ENCODE data around the gene GTF3C4. TPM values are rescaled to one million over a fixed set of nuclear protein-coding genes. Genes with fewer than 3 reads are reported as not detected.
"Not testable (repeated sequence)": the region's sequence is repeated elsewhere in the genome, so short reads cannot be mapped to it uniquely, and the experiment has no call there.

The GTF3C4 gene
- total RNA-seq, 2 donors from 2014 or later = 28.5 to 29.3 TPM

DNA sequence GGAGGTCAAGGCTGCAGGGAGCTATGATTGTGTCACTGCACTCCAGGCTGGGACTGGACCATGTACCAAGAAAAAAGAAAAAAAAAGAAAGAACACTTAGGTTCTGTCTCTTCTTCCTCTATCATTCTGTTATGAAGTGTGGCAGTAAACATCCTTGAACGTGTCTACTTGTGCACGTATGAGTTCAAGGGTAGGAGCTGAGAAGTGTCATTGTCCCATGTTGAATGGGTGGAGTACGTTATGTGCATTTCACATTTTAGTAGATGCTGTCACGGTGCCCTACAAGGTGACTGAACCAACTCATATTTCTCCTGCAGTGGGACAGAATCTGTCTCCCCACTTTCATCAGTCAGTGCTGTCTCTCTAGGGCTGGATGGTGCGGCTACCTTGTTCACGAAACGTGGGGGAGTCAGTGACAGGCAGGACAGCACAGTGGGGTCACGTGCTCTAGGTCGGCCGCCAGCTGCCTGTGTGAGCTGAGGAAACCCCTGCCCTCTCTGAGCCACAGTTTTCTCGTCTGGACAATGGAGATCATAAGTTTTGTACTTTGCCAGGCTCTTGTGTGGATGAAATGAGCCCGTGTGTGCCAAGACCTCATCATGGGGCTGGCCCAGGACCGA is 47.2 kb downstream of the GTF3C4 start:
- TF ChIP-seq, protein P1, sequence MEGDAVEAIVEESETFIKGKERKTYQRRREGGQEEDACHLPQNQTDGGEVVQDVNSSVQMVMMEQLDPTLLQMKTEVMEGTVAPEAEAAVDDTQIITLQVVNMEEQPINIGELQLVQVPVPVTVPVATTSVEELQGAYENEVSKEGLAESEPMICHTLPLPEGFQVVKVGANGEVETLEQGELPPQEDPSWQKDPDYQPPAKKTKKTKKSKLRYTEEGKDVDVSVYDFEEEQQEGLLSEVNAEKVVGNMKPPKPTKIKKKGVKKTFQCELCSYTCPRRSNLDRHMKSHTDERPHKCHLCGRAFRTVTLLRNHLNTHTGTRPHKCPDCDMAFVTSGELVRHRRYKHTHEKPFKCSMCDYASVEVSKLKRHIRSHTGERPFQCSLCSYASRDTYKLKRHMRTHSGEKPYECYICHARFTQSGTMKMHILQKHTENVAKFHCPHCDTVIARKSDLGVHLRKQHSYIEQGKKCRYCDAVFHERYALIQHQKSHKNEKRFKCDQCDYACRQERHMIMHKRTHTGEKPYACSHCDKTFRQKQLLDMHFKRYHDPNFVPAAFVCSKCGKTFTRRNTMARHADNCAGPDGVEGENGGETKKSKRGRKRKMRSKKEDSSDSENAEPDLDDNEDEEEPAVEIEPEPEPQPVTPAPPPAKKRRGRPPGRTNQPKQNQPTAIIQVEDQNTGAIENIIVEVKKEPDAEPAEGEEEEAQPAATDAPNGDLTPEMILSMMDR (conservative IDR thresholded peaks at IDR 0.05) = no peak
- no peak overlapping the region for H3K9ac ChIP-seq (ENCODE audit: extremely low read depth, low read length, poor library complexity, severe bottlenecking)
- H3K27me3 ChIP-seq (ENCODE audit: control insufficient read depth, insufficient read depth, low read length, poor library complexity, severe bottlenecking) = no peaks in the 10 kb centered on the region
- no peaks in the 10 kb centered on the region for H3K36me3 Mint-ChIP-seq (ENCODE audit: low read depth)
- H3K27me3 Mint-ChIP-seq (ENCODE audit: insufficient read depth) = peaks cover 16% of the 10 kb centered on the region
- DNase-seq = no peak
- H3K9me3 Mint-ChIP-seq = peaks cover 4% of the 10 kb centered on the region
- H3K4me3 ChIP-seq (ENCODE audit: low read length) = no peak overlapping the region
- H3K27ac Mint-ChIP-seq = no peak overlapping the region
- H3K4me1 ChIP-seq (ENCODE audit: control insufficient read depth, insufficient read depth, low read length) = no peaks in the 10 kb centered on the region
- H3K36me3 ChIP-seq (ENCODE audit: control insufficient read depth, insufficient read depth, low read length) = no peaks in the 10 kb centered on the region
- H3K9me3 ChIP-seq (ENCODE audit: control insufficient read depth, low read length) = no peaks in the 10 kb centered on the region
- 82 to 88% methylated on average over 7 to 13 of the region's 13 CpGs for WGBS, 2 experiments (ENCODE audit: insufficient coverage in 1 of 2, insufficient read length in 1 of 2)
- no peak overlapping the region for H3K4me3 Mint-ChIP-seq
- H3K27ac ChIP-seq (ENCODE audit: low read depth, low read length) = no peak overlapping the region
- H3K4me1 Mint-ChIP-seq = no peaks in the 10 kb centered on the region

DNA sequence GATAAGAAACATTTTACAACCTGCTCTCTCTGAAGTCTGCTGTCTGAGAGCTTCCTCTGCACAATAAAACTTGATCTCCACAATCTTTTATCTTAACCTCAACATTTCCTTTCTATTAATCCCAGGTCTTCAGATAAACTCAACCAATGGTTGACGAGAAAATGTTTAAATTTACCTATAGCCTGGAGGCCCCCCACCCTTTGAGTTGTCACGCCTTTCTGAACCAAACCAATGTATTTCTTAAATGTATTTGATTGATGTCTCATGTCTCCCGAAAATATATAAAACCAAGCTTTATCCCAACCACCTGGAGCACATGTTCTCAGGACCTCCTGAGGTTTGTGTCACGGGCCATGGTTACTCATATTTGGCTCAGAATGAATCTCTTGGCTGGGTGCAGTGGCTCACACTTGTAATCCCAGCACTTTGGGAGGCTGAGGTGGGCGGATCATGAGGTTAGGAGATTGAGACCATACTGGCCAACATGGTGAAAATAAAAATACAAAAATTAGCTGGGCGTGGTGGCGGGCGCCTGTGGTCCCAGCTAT is 48.2 kb downstream of the GTF3C4 start:
- H3K4me1 ChIP-seq (ENCODE audit: control insufficient read depth, insufficient read depth, low read length); H3K9me3 ChIP-seq (ENCODE audit: control insufficient read depth, low read length); H3K9ac ChIP-seq (ENCODE audit: extremely low read depth, low read length, poor library complexity, severe bottlenecking); H3K36me3 ChIP-seq (ENCODE audit: control insufficient read depth, insufficient read depth, low read length); H3K4me3 ChIP-seq (ENCODE audit: low read length); H3K9me3 Mint-ChIP-seq; H3K4me1 Mint-ChIP-seq; H3K27ac Mint-ChIP-seq; H3K36me3 Mint-ChIP-seq (ENCODE audit: low read depth); DNase-seq; H3K27ac ChIP-seq (ENCODE audit: low read depth, low read length); H3K4me3 Mint-ChIP-seq; H3K27me3 ChIP-seq (ENCODE audit: control insufficient read depth, insufficient read depth, low read length, poor library complexity, severe bottlenecking): not testable (repeated sequence)
- WGBS, 2 experiments (ENCODE audit: insufficient coverage in 1 of 2, insufficient read length in 1 of 2) = 82 to 95% methylated on average over 5 to 8 of the region's 8 CpGs
- H3K27me3 Mint-ChIP-seq (ENCODE audit: insufficient read depth) = peaks cover 16% of the 10 kb centered on the region

DNA sequence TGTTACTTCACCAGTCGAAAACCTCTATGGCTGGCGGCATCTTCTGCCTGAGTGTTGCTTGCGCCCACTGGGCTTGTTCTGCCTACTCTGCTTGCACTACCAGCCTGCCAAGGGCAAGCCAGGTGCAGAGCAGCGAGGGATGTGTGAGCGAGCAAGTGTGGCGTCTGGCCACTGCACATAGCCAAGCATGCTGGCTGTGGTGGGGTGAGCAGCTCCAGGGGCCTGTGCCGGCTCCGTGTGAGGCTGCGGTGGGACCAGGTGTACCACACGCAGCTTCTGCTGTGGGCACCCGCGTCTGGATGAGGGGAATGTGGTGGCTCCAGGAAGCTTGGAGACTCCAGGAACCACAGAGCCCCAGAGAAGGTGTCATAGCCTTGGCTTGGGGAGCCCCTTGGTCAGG is 51.4 kb downstream of the GTF3C4 start:
- H3K9me3 Mint-ChIP-seq = no peaks in the 10 kb centered on the region
- no peak overlapping the region for H3K27ac ChIP-seq (ENCODE audit: low read depth, low read length)
- H3K9me3 ChIP-seq (ENCODE audit: control insufficient read depth, low read length) = no peaks in the 10 kb centered on the region
- H3K4me1 ChIP-seq (ENCODE audit: control insufficient read depth, insufficient read depth, low read length) = no peaks in the 10 kb centered on the region
- no peak for DNase-seq
- no peaks in the 10 kb centered on the region for H3K27me3 ChIP-seq (ENCODE audit: control insufficient read depth, insufficient read depth, low read length, poor library complexity, severe bottlenecking)
- H3K27ac Mint-ChIP-seq = no peak overlapping the region
- H3K36me3 ChIP-seq (ENCODE audit: control insufficient read depth, insufficient read depth, low read length) = no peaks in the 10 kb centered on the region
- peaks cover 22% of the 10 kb centered on the region for H3K27me3 Mint-ChIP-seq (ENCODE audit: insufficient read depth)
- H3K4me3 ChIP-seq (ENCODE audit: low read length) = no peak overlapping the region
- TF ChIP-seq, protein P1 (conservative IDR thresholded peaks at IDR 0.05) = no peak
- no peaks in the 10 kb centered on the region for H3K36me3 Mint-ChIP-seq (ENCODE audit: low read depth)
- H3K9ac ChIP-seq (ENCODE audit: extremely low read depth, low read length, poor library complexity, severe bottlenecking) = no peak overlapping the region
- 91% methylated on average over 5 to 12 of the region's 12 CpGs for WGBS, 2 experiments (ENCODE audit: insufficient coverage in 1 of 2, insufficient read length in 1 of 2)
- no peaks in the 10 kb centered on the region for H3K4me1 Mint-ChIP-seq
- no peak overlapping the region for H3K4me3 Mint-ChIP-seq

All from endodermal cell (in vitro differentiated cells).